ENCODE results near the gene TTC21A.

TTC21A gene

DNA sequence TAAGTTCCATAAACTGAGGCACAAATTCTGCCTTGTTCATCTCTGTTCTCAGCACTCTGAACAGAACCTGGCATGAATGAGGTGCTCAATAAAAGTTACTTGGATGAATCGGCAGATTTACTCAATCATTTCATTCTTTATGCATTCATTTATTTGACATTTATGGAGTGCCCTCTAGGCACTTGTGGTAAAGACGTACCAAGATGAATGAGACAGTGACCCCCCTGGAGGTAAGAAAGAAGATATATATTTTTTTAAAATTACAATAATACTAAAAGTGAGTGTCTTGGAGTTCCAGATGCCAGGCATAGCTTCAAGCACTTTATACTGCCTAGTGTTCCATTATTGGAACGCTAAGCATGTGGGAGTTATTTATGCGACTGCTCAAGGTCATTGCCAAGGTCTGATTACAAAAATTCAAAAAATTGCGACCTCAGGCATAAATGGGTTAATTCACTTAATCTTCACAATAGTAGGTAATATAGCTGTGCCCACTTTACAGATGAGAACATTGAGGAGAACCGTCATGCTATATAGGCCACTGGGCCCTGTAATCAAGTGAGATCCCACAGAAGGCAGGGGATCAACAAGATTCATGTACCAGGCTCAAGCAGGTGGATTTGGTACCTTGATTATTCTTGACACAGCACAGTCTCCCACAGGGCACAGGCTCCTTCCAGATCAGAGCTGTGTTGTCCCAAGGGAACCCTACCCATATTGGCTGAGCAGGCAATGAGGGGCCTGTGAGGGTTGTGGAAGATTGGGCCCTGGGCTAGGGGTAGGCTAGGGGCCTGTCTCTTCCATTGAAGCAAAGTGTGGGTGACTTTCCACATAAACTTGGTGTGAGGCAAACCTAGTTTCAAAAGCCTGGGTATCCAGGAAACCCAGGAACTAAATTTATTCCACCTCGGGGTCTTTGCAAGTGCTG is 74.2 kb downstream of the TTC21A start:
- no peak for DNase-seq

DNA sequence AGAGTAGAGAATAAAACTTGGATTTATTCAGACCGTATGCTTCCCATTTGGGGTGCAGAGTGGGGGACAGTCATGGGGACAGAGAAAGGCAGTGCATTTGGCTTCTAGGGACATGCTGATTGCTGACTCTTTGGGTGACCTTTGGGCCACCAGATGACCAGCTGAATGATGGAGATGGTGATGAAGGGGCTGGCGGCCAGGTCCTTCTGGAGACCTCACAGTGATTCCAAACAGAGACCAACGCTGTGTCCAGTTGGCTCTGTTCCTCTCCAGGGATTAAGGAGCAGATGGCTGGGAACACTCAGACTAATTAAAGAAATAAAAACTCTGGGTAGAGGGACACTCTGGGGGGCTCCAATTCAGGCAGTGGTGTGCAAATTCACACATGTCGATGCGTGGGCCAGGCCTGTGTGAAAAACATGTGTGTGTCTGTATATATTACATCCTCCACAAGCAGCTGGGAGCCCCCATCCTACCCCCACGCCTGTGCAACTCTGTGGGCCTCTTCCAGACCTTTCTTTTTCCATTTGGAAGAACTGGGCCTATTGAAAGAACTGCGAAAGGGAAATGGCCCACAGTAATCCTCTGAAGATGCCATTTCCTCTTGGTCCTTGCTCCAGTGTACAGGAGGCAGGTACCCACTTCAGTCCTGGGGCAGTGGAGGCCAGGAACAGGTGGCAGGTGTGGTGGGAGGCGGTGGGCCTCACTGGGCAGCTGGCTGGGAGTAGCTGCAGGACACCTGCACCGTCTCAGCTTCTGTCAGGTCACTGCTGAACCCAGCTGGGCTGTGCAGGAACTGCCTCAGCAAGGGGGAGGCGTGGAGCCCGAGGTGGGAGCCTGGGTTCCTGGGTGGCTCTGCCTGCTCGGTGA is 76.0 kb downstream of the TTC21A start:
- DNase-seq: no peak

DNA sequence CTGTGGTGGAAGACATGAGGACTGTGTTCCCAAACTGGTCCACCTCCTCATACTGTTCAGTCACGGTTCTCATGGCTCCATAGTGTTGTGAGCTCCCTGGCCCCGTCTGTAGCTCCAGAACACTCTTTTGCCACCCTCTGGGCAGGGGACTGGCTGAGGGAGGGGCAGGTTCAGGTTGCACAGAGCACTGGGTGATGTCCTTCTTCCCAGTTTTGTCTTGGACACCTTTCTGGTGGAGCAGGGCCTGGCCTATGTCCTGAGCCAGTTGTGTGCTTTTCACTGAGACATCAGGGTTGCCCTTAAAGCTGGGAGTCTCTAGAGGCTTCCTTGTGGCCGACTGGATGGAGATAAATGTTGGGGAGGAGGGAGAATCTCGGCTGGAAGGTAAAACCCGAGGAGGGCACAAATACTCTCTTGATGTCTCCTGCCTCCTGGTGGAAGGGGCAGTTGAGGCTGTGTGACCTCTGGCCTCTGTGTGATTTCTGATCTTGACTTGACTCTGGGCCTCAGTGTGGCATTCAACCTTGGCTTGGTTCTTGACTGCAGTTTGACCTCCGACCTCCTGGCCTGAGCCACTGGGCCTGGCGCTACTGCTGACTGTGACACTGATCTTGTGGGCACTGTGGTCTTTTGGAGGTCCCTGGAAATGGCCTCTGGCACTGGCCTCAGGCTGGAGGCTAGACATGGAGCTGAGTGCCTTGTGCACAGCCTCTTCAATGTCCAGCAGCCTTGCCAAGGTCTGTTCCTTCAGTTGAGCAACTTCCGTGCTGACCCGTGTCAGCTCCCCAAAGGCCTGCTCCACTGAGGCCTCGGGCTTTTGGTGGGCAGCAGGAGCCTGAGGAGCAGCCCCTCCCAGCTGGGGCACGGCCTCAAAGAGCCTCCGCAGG is 76.8 kb downstream of the TTC21A start:
- DNase-seq: no peak

DNA sequence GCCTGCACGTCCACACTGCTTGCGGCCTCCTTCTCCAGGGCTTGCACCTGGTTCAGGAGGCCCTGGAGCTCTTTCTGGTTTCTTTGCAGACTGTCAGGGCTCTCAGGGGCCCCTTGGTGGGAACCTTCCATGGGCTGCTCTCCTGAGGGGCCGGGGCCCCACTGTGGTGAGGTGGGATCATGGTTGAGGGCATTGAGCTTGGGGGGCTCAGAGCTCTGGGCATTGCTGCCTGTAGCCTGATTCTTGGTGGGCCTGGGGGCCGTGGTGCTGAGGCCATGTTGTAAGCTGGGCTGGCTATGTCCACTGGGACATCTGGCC is 77.4 kb downstream of the TTC21A start:
- DNase-seq: no peak

DNA sequence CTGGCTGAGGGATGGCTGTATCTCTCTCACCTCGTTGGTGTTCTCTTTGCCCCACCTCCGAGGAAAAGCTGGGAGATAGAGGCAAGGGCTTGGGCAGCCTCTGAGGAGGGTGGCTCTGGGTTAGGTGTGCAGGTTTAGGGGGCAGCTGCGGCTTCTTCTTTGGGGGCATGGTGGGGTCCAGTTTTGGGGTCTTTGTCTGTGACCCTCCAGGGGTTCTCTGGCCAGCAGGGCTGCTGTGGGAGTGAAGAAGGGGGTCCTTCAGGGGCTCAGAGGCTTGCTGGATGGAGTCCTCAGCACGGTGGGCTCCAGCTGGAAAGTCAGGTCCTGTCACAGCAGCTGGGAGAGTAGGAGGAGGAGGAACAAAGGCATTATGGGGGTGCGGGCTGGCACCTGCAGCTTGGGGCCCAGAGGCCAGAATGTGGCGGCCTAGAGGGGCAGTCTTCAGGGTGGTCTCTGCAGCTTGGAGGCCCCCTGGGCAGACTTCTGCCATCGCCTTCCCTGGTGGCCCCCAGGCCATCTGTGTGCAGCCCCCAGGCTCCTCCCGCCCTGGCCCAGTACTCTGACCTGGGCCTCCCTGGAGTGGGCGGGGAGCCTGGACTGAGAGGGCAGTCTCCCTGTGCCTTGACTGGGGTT is 78.0 kb downstream of the TTC21A start:
- DNase-seq: no peak

DNA sequence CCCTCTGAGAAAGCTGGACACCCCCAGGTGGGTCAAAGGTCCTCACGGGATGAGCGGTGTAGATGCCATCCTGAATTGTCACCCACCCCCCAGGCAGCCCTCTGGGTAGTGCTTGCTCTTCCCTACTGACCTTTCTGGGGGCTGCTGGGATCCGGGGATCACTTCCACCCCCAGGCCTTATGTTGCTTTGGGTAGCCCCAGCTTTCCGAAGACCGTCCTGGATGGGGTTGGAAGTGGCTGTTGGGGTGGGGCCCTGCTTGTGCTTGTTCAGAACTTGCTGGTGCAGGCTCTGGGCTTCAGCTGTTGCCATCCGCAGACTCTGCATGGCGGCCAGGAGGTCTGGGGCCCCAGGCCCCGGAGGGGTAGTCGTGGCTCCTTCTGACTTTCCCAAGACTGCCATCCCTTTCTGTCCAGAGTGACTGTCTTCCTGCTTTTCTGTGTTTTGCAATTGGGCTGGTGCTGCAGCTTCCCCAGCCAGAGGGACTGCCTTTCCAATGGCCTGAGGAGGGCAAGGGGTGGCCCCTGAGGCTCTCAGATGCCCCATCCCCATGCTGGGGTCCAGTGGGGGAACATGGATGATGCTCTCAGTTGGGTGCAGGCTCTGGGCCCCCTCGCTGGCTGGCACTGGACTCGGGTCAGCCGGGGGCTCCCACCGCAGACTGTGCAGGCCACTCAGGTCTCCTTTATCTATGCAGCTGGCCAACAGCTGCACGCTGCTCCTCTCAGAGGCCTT is 78.6 kb downstream of the TTC21A start:
- no peak for DNase-seq

DNA sequence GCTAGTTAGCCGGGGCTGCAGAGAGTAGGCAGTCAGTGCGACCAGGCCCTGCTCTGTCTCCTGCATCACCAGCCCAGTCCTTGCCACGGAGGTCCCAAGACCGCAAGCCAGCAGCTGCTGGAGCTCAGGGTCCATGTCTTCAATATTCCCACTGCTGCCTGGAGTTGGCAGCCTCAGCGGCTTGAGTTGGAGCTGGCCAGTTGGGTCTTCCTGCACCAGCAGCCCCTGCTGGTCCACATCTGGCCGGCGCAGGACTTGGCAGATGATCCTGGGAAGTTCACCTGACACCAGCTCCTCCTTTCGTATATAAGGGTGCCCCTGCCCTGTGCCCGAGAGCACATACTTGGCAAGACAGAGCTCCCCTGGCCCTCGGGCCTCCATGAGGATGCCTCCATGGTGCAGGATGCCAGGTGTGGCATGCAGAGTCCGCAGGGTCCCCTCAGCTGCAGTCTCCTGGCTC is 79.2 kb downstream of the TTC21A start:
- DNase-seq: no peak

DNA sequence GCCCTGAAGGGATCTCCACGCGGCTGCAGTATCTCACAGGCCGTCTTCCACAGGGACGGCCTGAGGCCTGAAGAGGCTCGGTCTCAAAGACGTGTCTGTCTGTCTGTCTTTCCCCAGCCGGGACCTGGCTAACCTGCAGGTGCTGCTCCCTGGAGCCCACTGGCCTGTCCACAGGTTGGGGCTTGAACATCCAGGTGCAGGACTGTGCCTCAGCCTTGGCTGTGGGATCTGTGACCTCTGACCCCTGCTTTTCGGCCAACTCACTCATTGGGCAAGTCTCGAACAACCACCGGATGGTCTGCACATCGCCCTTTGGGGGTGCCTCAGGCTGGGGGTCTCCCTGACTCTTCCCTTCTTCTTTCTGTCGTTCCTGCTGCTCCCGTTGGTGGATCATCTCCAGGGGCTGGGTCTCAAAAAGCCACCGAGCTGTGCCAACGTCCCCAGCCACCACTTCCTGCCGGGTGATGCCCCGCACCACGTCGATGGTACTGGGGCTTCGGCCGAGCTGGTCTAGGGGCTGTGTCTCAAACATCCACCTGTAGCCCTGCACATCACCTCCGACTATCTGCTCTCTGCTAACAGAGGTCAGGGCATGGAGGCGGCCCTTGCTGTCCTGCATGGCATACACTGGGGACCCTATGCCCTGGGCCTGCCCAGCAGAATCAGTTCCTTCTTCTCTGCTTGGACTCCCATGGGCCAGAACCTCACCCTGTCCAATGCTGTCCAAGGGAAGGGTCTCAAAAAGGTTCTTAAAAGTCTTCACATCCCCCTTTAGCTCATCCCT is 80.1 kb downstream of the TTC21A start:
- DNase-seq: no peak

Measured in stimulated activated CD4-positive, alpha-beta T cell treated with anti-CD3 and anti-CD28 coated beads, Interleukin-4, amount 100 ng/mL, for 24 hours (primary cell).